Activated T-cell treated with anti-CD3 and anti-CD28 coated beads, Interleukin-2, amount 50 U/mL, for 72 hours (primary cell): ENCODE results near the gene CNGB1. TPM values are rescaled to one million over a fixed set of nuclear protein-coding genes. Genes with fewer than 3 reads are reported as not detected.
"Not testable (repeated sequence)": the region's sequence is repeated elsewhere in the genome, so short reads cannot be mapped to it uniquely, and the experiment has no call there.

Experiments
- ATAC-seq, 2 donors: fragments of 150-1000 bp; cut with Tn5 transposase; replicated peaks in 1 of 2; 2 replicates each; pipeline ENCODE4 v1.10.0; 2021; ENCODE audit warnings: moderate library complexity in 2 of 2, mild to moderate bottlenecking in 1 of 2
- DNase-seq, 2 donors: peaks; one replicate each; pipeline ENCODE4 v3.0.0; 2021 to 2022; ENCODE audit warnings: mixed read lengths in 1 of 2
- H3K27ac Mint-ChIP-seq: one replicate; pipeline ENCODE4 v1.8.0; 2022; ENCODE audit warnings: mild to moderate bottlenecking, moderate library complexity, mixed read lengths
- H3K27me3 Mint-ChIP-seq: one replicate; pipeline ENCODE4 v1.8.0; 2022; ENCODE audit warnings: low read depth, mixed read lengths
- H3K36me3 Mint-ChIP-seq, 2 donors: one replicate each; pipeline ENCODE4 v1.8.0; 2022; ENCODE audit warnings: mixed read lengths in 2 of 2, mild to moderate bottlenecking in 1 of 2; ENCODE audit not compliant: insufficient read depth in 2 of 2
- H3K4me1 Mint-ChIP-seq: one replicate; pipeline ENCODE4 v1.8.0; 2022; ENCODE audit warnings: low read depth, mixed read lengths
- H3K4me3 Mint-ChIP-seq, 2 donors: one replicate each; pipeline ENCODE4 v1.8.0; 2022; ENCODE audit warnings: mild to moderate bottlenecking in 2 of 2, mixed read lengths in 2 of 2, moderate library complexity in 2 of 2
- H3K9me3 Mint-ChIP-seq, 2 donors: one replicate each; pipeline ENCODE4 v1.8.0; 2022; ENCODE audit warnings: mixed read lengths in 2 of 2
- total RNA-seq, 2 donors: library from RNA; stranded (reverse); gene quantifications; one replicate each; pipeline ENCODE4 v1.2.3, GENCODE V29; 2022

Gene CNGB1
- total RNA-seq, result not detected

DNA sequence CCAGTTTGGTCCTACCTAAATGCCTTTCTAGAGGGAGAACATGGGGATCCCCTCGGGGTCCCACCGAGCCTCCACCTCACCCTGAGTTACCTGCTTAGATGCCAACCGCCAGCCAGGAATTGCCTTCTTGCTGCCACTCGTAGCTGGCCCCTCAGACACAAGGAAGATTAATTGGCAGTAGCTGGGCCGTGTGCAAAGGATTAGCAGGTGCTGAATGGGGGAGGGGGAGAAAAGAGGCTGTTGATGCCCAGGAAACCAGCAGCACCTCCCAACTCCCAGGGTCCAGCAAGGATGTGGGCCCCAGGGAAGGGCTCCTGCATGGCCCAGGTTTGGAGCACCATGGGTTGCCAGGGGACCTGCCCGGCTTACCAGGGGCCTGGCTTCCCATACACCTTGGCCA is at the start of gene CNGB1:
CNGB1 (minus strand) TSS at position 159 of the 400 bp plus-strand sequence. CDS start 3,842 bp downstream, outside the sequence.
- H3K27me3 Mint-ChIP-seq, result no peaks in the 10 kb centered on the region
- no peak for ATAC-seq
- H3K36me3 Mint-ChIP-seq, result no peaks in the 10 kb centered on the region
- no peak for DNase-seq
- H3K27ac Mint-ChIP-seq, result no peak within 1 kb of the TSS
- H3K4me1 Mint-ChIP-seq, result no peaks in the 10 kb centered on the region
- no peak within 1 kb of the TSS for H3K4me3 Mint-ChIP-seq
- no peaks in the 10 kb centered on the region for H3K9me3 Mint-ChIP-seq

DNA sequence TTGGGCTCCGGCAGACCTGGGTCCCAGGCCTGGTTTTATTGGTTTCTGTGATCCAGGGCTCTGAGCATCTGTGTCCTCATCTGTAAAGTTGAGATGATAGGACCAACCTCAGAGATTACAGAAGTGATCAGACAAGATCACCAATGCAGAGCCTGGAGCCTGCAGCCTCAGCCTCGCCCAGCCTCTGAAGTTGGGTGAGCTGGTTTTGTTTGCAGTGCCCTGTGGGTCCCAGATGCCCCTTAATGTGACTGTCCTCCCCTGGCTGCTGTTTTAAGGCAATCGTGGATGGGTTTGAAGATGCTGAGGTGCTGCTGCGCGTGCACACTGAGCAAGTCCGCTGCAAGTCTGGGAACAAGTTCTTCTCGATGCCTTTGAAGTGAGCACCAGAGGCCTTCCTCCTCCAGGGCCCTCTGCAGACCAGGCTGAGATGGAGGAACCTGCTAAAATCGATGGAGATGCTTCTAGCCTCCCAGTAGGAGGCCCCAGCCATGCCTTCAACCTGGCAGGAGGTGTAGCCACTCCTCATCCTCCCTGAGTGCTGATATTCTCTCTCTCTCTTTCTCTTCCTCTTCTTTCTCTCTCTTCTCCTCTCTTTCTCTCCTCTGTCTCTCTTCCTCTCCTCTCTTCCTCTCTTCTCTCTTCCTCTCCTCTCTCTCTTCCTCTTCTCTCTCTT is 49.1 kb upstream of the CNGB1 start:
- no peak overlapping the region for H3K4me3 Mint-ChIP-seq
- ATAC-seq (no peak), DNase-seq (no peak)
- peaks cover 21% of the 10 kb centered on the region for H3K4me1 Mint-ChIP-seq
- no peaks in the 10 kb centered on the region for H3K36me3 Mint-ChIP-seq
- H3K9me3 Mint-ChIP-seq, result no peaks in the 10 kb centered on the region
- H3K27me3 Mint-ChIP-seq, result peaks cover 5% of the 10 kb centered on the region
- peak overlapping the region; percentile 13 for H3K27ac Mint-ChIP-seq

DNA sequence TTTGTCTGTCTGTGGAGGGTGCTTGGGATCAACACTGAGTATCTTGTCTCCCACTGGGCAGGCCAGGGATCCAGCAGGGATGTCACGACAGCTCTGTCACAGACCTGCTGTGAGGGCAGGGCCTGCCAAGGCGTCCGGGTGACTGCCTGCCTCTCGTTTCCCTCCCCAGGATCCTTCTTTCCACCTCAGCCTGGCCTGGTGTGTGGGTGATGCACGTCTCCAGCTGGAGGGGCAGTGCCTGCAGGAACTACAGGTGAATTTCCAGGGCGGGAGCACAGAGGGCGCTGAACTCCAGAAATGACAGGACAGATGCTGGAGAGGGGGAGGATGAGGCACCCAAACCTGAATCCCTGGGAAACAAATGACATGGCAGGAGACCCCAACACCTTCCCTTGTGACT is 47.9 kb upstream of the CNGB1 start:
- ATAC-seq (no peak), DNase-seq (no peak)
- H3K36me3 Mint-ChIP-seq, result no peaks in the 10 kb centered on the region
- no peaks in the 10 kb centered on the region for H3K9me3 Mint-ChIP-seq
- no peak overlapping the region for H3K27ac Mint-ChIP-seq
- no peaks in the 10 kb centered on the region for H3K27me3 Mint-ChIP-seq
- H3K4me3 Mint-ChIP-seq, result no peak overlapping the region
- H3K4me1 Mint-ChIP-seq, result peaks cover 13% of the 10 kb centered on the region

DNA sequence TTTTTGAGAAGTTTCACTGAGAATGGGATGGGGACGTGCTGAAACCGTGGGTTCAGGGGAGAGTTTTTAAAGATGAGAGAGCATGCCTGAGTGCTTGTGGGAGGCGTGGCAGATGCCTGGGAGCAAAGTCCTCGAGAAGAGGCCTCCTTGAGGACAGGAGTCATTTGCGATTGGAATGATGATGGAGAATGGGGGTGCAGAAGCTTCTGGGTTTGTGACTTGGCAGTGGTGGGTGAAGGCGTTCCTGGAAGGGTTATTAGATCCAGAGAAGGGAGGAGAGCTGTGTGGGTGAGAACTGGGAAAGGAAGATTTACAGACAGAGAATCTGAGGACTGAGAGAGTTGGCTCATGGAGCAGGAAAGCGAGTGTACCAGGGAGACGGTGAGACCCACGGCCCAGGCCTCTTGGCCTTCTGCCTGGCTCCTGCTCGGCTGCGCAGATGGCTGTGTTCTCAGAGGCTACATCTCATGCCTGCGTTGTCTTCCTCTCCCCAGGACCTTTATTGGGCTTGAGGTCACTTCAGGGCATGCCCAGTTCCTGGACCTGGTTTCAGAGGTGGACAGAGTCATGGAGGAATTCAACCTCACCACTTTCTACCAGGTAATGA is 46.0 kb upstream of the CNGB1 start:
- no peak for ATAC-seq
- H3K9me3 Mint-ChIP-seq, result no peaks in the 10 kb centered on the region
- no peak overlapping the region for H3K27ac Mint-ChIP-seq
- peaks cover 9% of the 10 kb centered on the region for H3K4me1 Mint-ChIP-seq
- DNase-seq, result no peak
- H3K36me3 Mint-ChIP-seq, result no peaks in the 10 kb centered on the region
- H3K4me3 Mint-ChIP-seq, result no peak overlapping the region
- H3K27me3 Mint-ChIP-seq, result no peaks in the 10 kb centered on the region

DNA sequence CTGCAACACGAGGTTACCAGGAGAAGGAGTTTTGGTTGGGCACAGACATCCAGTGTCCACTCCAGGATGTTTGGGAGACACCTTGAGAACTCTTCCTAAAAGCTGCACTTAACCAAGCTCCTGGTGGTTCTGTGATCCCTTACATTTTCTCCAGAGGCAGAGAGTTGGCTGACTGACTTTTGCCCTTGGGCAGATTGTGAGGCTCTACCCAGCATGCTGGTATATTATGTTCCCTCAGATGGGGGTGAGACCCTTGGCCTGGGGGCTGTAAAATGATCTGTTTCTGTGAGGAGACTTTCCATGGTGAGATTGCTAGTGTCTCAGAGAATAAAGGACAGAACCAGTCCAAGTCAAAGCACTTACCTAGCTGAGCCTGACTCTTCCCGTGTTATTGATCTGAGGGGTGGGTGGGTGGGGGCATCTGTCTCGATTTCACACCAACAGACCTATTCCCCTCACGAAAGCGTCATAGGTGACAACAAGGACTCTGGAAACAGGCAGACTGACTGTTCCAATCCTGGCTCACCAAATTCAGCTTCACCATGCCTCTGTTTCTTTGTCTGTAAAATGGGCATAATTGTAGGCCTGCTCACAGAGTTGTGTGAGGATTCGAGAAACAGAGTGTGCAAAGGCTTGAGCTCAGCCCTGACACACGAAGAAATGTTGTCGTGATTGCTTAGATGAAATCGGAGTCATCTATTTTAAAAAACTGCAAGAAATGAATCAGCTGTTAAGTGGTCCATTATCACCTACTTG is 42.5 kb upstream of the CNGB1 start:
- ATAC-seq (no peak), DNase-seq (no peak)
- Mint-ChIP-seq H3K27me3 (no peaks in the 10 kb centered on the region), H3K4me3 (no peak overlapping the region), H3K27ac (no peak overlapping the region), H3K36me3 (no peaks in the 10 kb centered on the region), H3K9me3 (no peaks in the 10 kb centered on the region), H3K4me1 (no peaks in the 10 kb centered on the region)

DNA sequence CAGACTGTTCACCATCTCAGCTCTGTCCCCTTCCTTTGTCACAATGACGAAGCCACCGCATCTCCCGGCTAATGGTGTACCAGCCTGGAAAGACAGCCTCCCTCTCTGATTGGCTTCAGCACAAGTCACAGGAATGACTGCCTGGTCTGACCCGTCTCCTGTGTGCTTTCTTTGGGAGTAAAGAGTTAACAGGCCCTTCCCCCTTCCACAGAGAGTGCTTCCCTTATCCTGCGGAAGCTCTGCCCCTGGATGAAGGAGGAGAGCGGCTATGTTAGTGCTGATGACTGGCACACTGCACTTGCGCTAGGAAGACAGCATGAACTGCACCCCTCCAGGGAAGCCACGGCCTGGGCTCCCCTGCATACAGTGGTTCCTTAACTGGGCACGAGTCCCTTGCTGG is 41.6 kb upstream of the CNGB1 start:
- H3K4me3 Mint-ChIP-seq, result no peak overlapping the region
- no peak overlapping the region for H3K27ac Mint-ChIP-seq
- H3K27me3 Mint-ChIP-seq, result no peaks in the 10 kb centered on the region
- no peaks in the 10 kb centered on the region for H3K36me3 Mint-ChIP-seq
- ATAC-seq (no peak), DNase-seq (no peak)
- no peaks in the 10 kb centered on the region for H3K9me3 Mint-ChIP-seq
- no peaks in the 10 kb centered on the region for H3K4me1 Mint-ChIP-seq

DNA sequence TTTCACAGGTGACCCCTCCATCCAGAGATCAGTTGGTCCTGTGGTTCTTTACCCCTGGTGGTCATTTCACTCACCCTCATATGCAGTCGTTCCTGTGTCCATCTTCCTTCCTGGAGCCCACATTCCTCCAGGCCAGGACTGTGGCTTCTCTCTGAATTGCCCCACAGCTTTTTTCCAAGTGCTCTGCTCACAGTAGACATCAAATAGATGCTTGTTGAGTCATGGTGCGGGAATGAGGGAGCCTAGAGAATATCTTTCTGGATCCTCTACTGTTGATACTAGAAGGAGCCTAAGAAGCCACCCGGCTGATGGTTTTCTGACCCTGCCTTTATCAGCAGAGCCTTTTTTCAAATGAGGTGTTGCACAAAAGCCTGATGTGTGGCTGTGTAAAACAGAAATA is 40.7 kb upstream of the CNGB1 start:
- no peak for DNase-seq
- Mint-ChIP-seq H3K9me3 (no peaks in the 10 kb centered on the region), H3K27ac (no peak overlapping the region), H3K4me3 (no peak overlapping the region), H3K4me1 (no peaks in the 10 kb centered on the region), H3K36me3 (peaks cover 3 to 4% of the 10 kb centered on the region in 2 donors), H3K27me3 (no peaks in the 10 kb centered on the region)
- no peak for ATAC-seq

DNA sequence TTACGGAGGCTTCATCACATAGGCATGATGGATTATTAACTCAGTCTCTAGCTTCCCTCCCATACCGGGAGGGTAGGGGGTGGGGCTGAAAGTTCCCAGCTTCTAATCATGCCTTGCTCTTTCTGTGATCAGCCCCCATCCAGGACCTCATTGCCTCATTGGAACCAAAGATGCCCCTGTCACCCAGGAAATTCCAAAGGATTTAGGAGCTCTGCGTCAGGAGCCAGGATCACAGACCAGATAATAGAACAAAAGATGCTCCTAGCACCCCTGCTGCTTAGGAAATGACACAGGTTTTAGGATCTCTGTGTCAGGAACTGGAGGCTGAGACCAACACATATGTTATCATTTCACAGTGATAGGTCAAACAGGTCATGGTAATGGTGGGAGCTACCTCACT is 40.0 kb upstream of the CNGB1 start:
- Mint-ChIP-seq H3K4me1 (no peaks in the 10 kb centered on the region), H3K27me3 (no peaks in the 10 kb centered on the region), H3K36me3 (peaks cover 5% of the 10 kb centered on the region in 2 donors), H3K4me3 (no peak overlapping the region), H3K27ac (no peak overlapping the region), H3K9me3 (no peaks in the 10 kb centered on the region)
- no peak for ATAC-seq
- DNase-seq, result no peak

DNA sequence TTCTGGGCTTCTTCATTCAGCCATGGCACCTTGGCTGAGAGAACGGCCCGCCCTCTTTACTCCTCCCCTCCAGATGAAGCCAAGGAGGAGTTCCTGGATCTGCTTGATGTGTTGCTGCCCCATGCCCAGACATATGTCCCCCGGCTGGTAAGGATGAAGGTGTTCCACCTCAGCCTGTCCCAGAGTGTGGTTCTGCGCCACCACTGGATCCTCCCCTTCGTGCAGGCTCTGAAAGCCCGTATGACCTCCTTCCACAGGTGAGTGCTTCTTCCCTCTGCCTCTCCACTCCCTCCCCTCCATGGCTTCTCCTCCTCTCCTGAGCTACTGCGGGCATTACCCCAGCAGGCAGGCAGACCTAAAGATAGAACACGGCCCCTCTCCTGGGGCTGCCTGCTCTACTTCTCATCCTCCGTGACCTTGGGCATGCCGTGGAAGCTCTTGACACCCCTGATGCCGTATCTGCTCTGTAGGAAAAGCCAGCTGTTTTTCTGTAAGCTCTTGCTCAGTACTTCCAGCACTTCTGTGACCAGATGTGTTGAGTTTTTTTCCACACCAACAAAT is 39.0 kb upstream of the CNGB1 start:
- no peak for DNase-seq
- H3K27ac Mint-ChIP-seq, result no peak overlapping the region

DNA sequence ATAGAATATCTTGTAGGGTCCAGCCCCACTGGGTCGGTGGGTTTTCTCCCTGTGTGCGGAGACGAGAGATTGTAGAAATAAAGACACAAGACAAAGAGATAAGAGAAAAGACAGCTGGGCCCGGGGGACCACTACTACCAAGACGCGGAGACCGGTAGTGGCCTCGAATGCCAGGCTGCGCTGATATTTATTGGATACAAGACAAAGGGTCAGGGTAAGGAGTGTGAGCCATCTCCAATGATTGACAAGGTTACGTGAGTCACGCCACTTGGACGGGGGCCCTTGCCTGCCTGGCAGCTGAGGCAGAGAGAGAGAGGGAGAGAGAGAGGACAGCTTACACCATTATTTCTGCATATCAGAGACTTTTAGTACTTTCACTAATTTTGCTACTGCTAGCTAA is 33.8 kb upstream of the CNGB1 start:
- not testable (repeated sequence) for H3K27ac Mint-ChIP-seq, H3K4me3 Mint-ChIP-seq, ATAC-seq, H3K9me3 Mint-ChIP-seq, DNase-seq, H3K27me3 Mint-ChIP-seq
- Mint-ChIP-seq H3K36me3 (peaks cover 5 to 14% of the 10 kb centered on the region in 2 donors), H3K4me1 (peaks cover 32% of the 10 kb centered on the region)

More for the DNA sequence above, 39.0 kb upstream of the CNGB1 start:
- peaks cover under 1% of the 10 kb centered on the region for H3K4me1 Mint-ChIP-seq
- no peak overlapping the region for H3K4me3 Mint-ChIP-seq
- ATAC-seq, result no peak
- H3K36me3 Mint-ChIP-seq, result peaks cover 5 to 7% of the 10 kb centered on the region in 2 donors
- H3K9me3 Mint-ChIP-seq, result no peaks in the 10 kb centered on the region
- no peaks in the 10 kb centered on the region for H3K27me3 Mint-ChIP-seq

DNA sequence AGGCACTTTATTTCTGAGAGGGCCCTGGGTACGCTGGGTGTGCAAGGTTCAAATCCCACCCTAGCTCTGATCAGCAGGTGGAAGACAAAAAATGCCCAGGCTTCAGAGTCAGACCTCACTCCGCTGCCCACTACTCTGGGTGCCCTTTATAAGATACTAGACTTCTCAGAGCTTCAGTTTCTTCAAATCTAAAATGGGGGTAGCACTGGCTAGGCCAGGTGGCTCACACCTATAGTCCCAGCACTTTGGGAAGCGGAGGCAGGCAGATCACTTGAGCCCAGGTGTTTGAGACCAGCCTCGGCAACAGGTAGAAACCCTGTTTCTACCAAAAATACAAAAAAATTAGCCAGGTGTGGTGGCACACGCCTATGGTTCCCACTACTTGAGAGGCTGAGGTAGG is 32.0 kb upstream of the CNGB1 start:
- ATAC-seq, result no peak
- DNase-seq, result no peak
- H3K27me3 Mint-ChIP-seq, result no peaks in the 10 kb centered on the region
- peaks cover 48% of the 10 kb centered on the region for H3K4me1 Mint-ChIP-seq
- H3K36me3 Mint-ChIP-seq, result peaks cover 5 to 14% of the 10 kb centered on the region in 2 donors
- H3K27ac Mint-ChIP-seq, result no peak overlapping the region
- H3K9me3 Mint-ChIP-seq, result no peaks in the 10 kb centered on the region
- H3K4me3 Mint-ChIP-seq, result peak overlapping the region in 1 of 2 donors; percentile 14

DNA sequence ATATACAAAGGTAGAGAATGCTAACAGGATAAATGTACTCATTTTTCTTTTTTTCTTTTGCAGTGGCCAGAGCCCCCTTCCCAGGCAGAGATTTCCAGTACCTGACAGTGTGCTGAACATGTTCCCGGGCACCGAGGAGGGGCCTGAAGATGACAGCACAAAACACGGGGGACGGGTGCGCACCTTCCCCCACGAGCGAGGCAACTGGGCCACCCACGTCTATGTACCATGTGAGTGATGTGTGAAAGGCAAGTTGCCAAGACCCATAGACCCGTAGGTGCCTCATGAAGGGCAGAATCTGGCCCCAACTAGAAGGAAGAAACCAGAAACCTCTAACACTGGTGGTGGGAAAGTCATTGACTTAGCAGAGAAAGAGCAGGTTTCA is 31.5 kb upstream of the CNGB1 start:
- H3K4me3 Mint-ChIP-seq, result peak overlapping the region; percentile 93 to 95
- peaks cover 5 to 14% of the 10 kb centered on the region in 2 donors for H3K36me3 Mint-ChIP-seq
- no peak for ATAC-seq
- H3K27ac Mint-ChIP-seq, result no peak overlapping the region
- H3K27me3 Mint-ChIP-seq, result no peaks in the 10 kb centered on the region
- H3K4me1 Mint-ChIP-seq, result peaks cover 53% of the 10 kb centered on the region
- no peaks in the 10 kb centered on the region for H3K9me3 Mint-ChIP-seq
- DNase-seq, result no peak

DNA sequence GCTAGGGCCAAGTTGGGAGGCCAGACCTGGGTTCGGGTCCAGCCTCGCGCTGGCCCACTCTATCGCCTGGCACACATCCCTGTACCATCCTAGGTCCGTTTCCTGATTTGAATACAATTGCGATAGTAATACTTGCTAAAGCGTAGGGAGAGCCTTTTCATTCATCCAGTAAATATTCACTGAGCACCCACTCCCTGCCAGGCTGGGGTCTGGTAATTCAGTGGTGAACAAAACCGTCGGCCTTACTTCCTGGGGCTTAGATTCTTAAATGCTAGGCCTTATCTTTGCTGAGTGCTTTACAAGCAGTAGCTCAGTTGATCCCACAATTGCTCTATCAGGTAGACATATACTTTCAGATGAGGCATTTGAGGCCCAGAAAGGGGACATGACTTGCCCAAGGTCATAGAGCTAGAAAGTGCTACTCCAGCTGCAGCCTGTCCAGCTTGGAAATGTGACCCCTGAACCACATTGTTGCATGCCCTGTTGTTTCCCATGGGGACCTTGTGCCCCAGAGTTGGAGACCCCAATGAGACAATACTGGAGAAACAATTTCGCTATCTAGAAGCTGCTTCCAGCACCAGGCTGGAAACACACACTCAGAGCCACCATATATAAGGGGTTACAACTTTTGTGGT is 31.0 kb upstream of the CNGB1 start:
- peaks cover 4 to 12% of the 10 kb centered on the region in 2 donors for H3K36me3 Mint-ChIP-seq

More for the DNA sequence above, 31.0 kb upstream of the CNGB1 start:
- ATAC-seq, result no peak
- Mint-ChIP-seq H3K27ac (no peak overlapping the region), H3K27me3 (no peaks in the 10 kb centered on the region), H3K9me3 (no peaks in the 10 kb centered on the region), H3K4me3 (peak overlapping the region; percentile 93 to 95), H3K4me1 (peaks cover 56% of the 10 kb centered on the region)
- DNase-seq, result no peak
